ENCODE data around the gene ZNF764. TPM values are rescaled to one million over a fixed set of nuclear protein-coding genes. Genes with fewer than 3 reads are reported as not detected.

Gene ZNF764
- polyA plus RNA-seq, 3 donors: 0.94 to 4.6 (median 1.0) TPM

- DNase-seq: no peak
- H4K20me1 ChIP-seq (ENCODE audit: insufficient read depth, low read length): peaks cover 6% of the 10 kb centered on the region
- no peaks in the 10 kb centered on the region for H3K27me3 ChIP-seq (ENCODE audit: control insufficient read depth in 2 of 2, insufficient read depth in 2 of 2, low read length in 2 of 2)
- H3K36me3 Mint-ChIP-seq: peaks cover 17 to 30% of the 10 kb centered on the region in 2 donors
- H3K4me3 ChIP-seq (replicated peaks in 1 of 3; ENCODE audit: low read depth in 2 of 3, low read length in 3 of 3): no peak overlapping the region
- H3K4me3 Mint-ChIP-seq: no peak overlapping the region
- peaks cover 12 to 16% of the 10 kb centered on the region in 2 donors for H3K36me3 ChIP-seq (replicated peaks in 1 of 2; ENCODE audit: control insufficient read depth in 1 of 2, insufficient read depth in 2 of 2, low read length in 2 of 2)
- no peak overlapping the region for H3K27ac ChIP-seq (ENCODE audit: low read depth in 1 of 2, low read length in 2 of 2)
- H3K79me2 ChIP-seq (ENCODE audit: insufficient read depth, low read length): peaks cover 32% of the 10 kb centered on the region
- WGBS (ENCODE audit: insufficient coverage): 97% methylated on average over 8 of the region's 10 CpGs
- H3K27me3 Mint-ChIP-seq (ENCODE audit: low read depth in 3 of 3): peaks cover 0 to 3% (median 2%) of the 10 kb centered on the region in 3 donors
- no peak overlapping the region for H3K9ac ChIP-seq (ENCODE audit: insufficient read depth, low read length, poor library complexity, severe bottlenecking)
- intact Hi-C loops (cut with micrococcal nuclease): loop anchor here in 1 of 2 donors (2.0 to 10.0 kb wide), 2 partner anchors 17 to 59 kb away; partner anchors contain the start of gene ZNF689
- H3K4me1 Mint-ChIP-seq: peaks cover 50% of the 10 kb centered on the region
- no peak overlapping the region for H3K4me2 ChIP-seq (replicated peaks; ENCODE audit: extremely low read depth, low read length, poor library complexity, severe bottlenecking)
- peak overlapping the region in 3 of 7 donors; percentile 8 to 47 (median 27) for H3K27ac Mint-ChIP-seq
- TF ChIP-seq, protein P1, sequence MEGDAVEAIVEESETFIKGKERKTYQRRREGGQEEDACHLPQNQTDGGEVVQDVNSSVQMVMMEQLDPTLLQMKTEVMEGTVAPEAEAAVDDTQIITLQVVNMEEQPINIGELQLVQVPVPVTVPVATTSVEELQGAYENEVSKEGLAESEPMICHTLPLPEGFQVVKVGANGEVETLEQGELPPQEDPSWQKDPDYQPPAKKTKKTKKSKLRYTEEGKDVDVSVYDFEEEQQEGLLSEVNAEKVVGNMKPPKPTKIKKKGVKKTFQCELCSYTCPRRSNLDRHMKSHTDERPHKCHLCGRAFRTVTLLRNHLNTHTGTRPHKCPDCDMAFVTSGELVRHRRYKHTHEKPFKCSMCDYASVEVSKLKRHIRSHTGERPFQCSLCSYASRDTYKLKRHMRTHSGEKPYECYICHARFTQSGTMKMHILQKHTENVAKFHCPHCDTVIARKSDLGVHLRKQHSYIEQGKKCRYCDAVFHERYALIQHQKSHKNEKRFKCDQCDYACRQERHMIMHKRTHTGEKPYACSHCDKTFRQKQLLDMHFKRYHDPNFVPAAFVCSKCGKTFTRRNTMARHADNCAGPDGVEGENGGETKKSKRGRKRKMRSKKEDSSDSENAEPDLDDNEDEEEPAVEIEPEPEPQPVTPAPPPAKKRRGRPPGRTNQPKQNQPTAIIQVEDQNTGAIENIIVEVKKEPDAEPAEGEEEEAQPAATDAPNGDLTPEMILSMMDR (IDR thresholded peaks at IDR 0.05): no peak
- peaks cover 43 to 54% of the 10 kb centered on the region in 2 donors for H3K4me1 ChIP-seq (ENCODE audit: control insufficient read depth in 1 of 2, insufficient read depth in 2 of 2, low read length in 2 of 2)
- no peak overlapping the region for H2AFZ ChIP-seq (ENCODE audit: insufficient read depth, low read depth, low read length, poor library complexity, severe bottlenecking)
- H3K9me3 ChIP-seq (replicated peaks in 1 of 2; ENCODE audit: control insufficient read depth in 1 of 2, insufficient read depth in 1 of 2, low read length in 2 of 2): no peaks in the 10 kb centered on the region
- no peaks in the 10 kb centered on the region for H3K9me3 Mint-ChIP-seq
Measured at GRCh38 chr16:30556125-30556473, 2.1 kb downstream of the ZNF764 start.

- H3K27me3 Mint-ChIP-seq (ENCODE audit: low read depth in 3 of 3): peaks cover 0 to 2% (median 0%) of the 10 kb centered on the region in 3 donors
- H3K4me1 Mint-ChIP-seq: peaks cover 44% of the 10 kb centered on the region
- peaks cover 39 to 48% of the 10 kb centered on the region in 2 donors for H3K4me1 ChIP-seq (ENCODE audit: control insufficient read depth in 1 of 2, insufficient read depth in 2 of 2, low read length in 2 of 2)
- TF ChIP-seq, protein P1 (IDR thresholded peaks at IDR 0.05): no peak
- whole genome bisulfite sequencing (ENCODE audit: insufficient coverage): 98% methylated on average over 59 of the region's 69 CpGs
- H3K27ac ChIP-seq (ENCODE audit: low read depth in 1 of 2, low read length in 2 of 2): no peak overlapping the region
- intact Hi-C loops (cut with micrococcal nuclease): loop anchor here in 1 of 2 donors (2.0 to 10.0 kb wide), 2 partner anchors 17 to 59 kb away; partner anchors contain the start of gene ZNF689
- peaks cover 6% of the 10 kb centered on the region for H4K20me1 ChIP-seq (ENCODE audit: insufficient read depth, low read length)
- no peak overlapping the region for H2AFZ ChIP-seq (ENCODE audit: insufficient read depth, low read depth, low read length, poor library complexity, severe bottlenecking)
- no peak overlapping the region for H3K9ac ChIP-seq (ENCODE audit: insufficient read depth, low read length, poor library complexity, severe bottlenecking)
- peaks cover 12 to 16% of the 10 kb centered on the region in 2 donors for H3K36me3 ChIP-seq (replicated peaks in 1 of 2; ENCODE audit: control insufficient read depth in 1 of 2, insufficient read depth in 2 of 2, low read length in 2 of 2)
- H3K36me3 Mint-ChIP-seq: peaks cover 17 to 30% of the 10 kb centered on the region in 2 donors
- DNase-seq: no peak
- peaks cover 32% of the 10 kb centered on the region for H3K79me2 ChIP-seq (ENCODE audit: insufficient read depth, low read length)
- H3K9me3 ChIP-seq (replicated peaks in 1 of 2; ENCODE audit: control insufficient read depth in 1 of 2, insufficient read depth in 1 of 2, low read length in 2 of 2): no peaks in the 10 kb centered on the region
- H3K27ac Mint-ChIP-seq: peak overlapping the region in 1 of 7 donors; percentile 27
- H3K4me3 Mint-ChIP-seq: no peak overlapping the region
- H3K4me2 ChIP-seq (replicated peaks; ENCODE audit: extremely low read depth, low read length, poor library complexity, severe bottlenecking): no peak overlapping the region
- no peak overlapping the region for H3K4me3 ChIP-seq (replicated peaks in 1 of 3; ENCODE audit: low read depth in 2 of 3, low read length in 3 of 3)
- no peaks in the 10 kb centered on the region for H3K9me3 Mint-ChIP-seq
- no peaks in the 10 kb centered on the region for H3K27me3 ChIP-seq (ENCODE audit: control insufficient read depth in 2 of 2, insufficient read depth in 2 of 2, low read length in 2 of 2)
Measured at GRCh38 chr16:30555315-30556124, 2.7 kb downstream of the ZNF764 start.

Data from CD14-positive monocyte (primary cell).